Spleen (tissue), 11 donors: Measurements from ENCODE around the gene NRXN3. TPM values are rescaled to one million over a fixed set of nuclear protein-coding genes. Genes with fewer than 3 reads are reported as not detected.

Experiments
- DNase-seq: peaks from one replicate; pipeline ENCODE4 v3.0.0-alpha.2; 2020
- H3K27ac ChIP-seq, 8 donors: fragments of 200-600 bp; sonication (generic) in 7 of 8; 1 replicate in 4 of 8; 2 replicates in 4 of 8; pipeline versions ENCODE4 v1.5.0 to v1.8.0; 2016 to 2021; ENCODE audit warnings: inconsistent platforms in 4 of 8, mild to moderate bottlenecking in 4 of 8, moderate library complexity in 1 of 8
- H3K27me3 ChIP-seq, 7 donors: fragments of 200-600 bp; sonication (generic) in 6 of 7; replicated peaks in 1 of 7; 1 replicate in 4 of 7; 2 replicates in 3 of 7; pipeline versions ENCODE4 v1.5.0 to v1.8.0; 2016 to 2021; ENCODE audit warnings: inconsistent platforms in 3 of 7, mild to moderate bottlenecking in 1 of 7
- H3K36me3 ChIP-seq, 6 donors: fragments of 200-600 bp; sonication (generic) in 5 of 6; 1 replicate in 4 of 6; 2 replicates in 2 of 6; pipeline versions ENCODE4 v1.5.0 to v1.8.0; 2016 to 2021; ENCODE audit warnings: inconsistent platforms in 2 of 6
- H3K4me1 ChIP-seq, 6 donors: fragments of 200-600 bp; sonication (generic) in 5 of 6; 1 replicate in 3 of 6; 2 replicates in 3 of 6; pipeline versions ENCODE4 v1.5.0 to v1.8.0; 2016 to 2021; ENCODE audit warnings: inconsistent platforms in 3 of 6
- H3K4me3 ChIP-seq, 8 donors: fragments of 200-600 bp; sonication (generic) in 7 of 8; 1 replicate in 4 of 8; 2 replicates in 4 of 8; pipeline versions ENCODE4 v1.5.0 to v1.8.0; 2016 to 2021; ENCODE audit warnings: inconsistent platforms in 4 of 8, mild to moderate bottlenecking in 4 of 8, moderate library complexity in 2 of 8
- H3K9me3 ChIP-seq, 8 donors: fragments of 200-600 bp; sonication (generic) in 7 of 8; 1 replicate in 4 of 8; 2 replicates in 4 of 8; pipeline versions ENCODE4 v1.5.0 to v1.8.0; 2016 to 2021; ENCODE audit warnings: inconsistent platforms in 4 of 8
- POLR2A ChIP-seq, 3 donors: fragments of 450-650 bp; IDR thresholded peaks; one replicate each; pipeline ENCODE4 v1.5.1; 2017; ENCODE audit warnings: antibody characterized with exemption in 3 of 3, mild to moderate bottlenecking in 1 of 3
- POLR2AphosphoS5 ChIP-seq, 3 donors: sonication (generic); formaldehyde crosslinking; IDR thresholded peaks; one replicate each; pipeline ENCODE4 v1.5.1; 2017; ENCODE audit warnings: antibody characterized with exemption in 3 of 3
- WGBS, 5 donors: extraction: QIAGEN DNeasy Blood & Tissue Kit in 3 of 5; methylation state at CpG; one replicate each; pipeline versions ENCODE4 v1.1.5 to v1.1.7; 2013 to 2018; 5-methylcytosine and 5-hydroxymethylcytosine counted together
- intact Hi-C: fragments of 100-400 bp; cut with DNase I; formaldehyde crosslinking; loops from one replicate; pipeline ENCODE4 v1.15.0; 2023; ENCODE audit warnings: low total_unique reads
- polyA plus RNA-seq, 3 donors: library from polyadenylated mRNA; stranded (reverse); fragments of 200-250 nt; gene quantifications; one replicate each; pipeline ENCODE4 v1.2.1, GENCODE V29; 2013
- total RNA-seq, 7 donors: library from RNA; depleted of rRNA in 3 of 7; stranded (reverse); fragments of >200 nt in 3 of 7; fragmentation: NEBNext Ultra II Directional in 4 of 7; extraction: Animal tissue kit (Norgen Biotek cat#: 25700) in 4 of 7; gene quantifications; one replicate each; pipeline versions ENCODE4 v1.1.0 to v1.2.1, GENCODE V29; 2016 to 2021
- TF ChIP-seq, protein P1 (sequence below), 11 experiments: fragments of 200-600 bp in 7 of 11; fragments of 450-650 bp in 4 of 11; sonication (generic) in 4 of 11; IDR thresholded peaks in 8 of 11; conservative IDR thresholded peaks in 3 of 11; 1 replicate in 7 of 11; 2 replicates in 4 of 11; pipeline versions ENCODE4 v1.4.0 to v1.8.0; 2016 to 2021; ENCODE audit warnings: antibody characterized with exemption in 11 of 11, inconsistent platforms in 4 of 11, mild to moderate bottlenecking in 1 of 11
- donor health status: healthy with polysubstance abuse.
- donor health status: DM: no; HTN: no; CAD: no; lungs with moderate emphysema.
- donor health status: DM: no; HTN: no; CAD: no.
- donor health status: Bipolar disorder and iron deficiency.
- donor health status: healthy.
- donor health status: DM: no; HTN: no; CAD: no.
- donor health status: DM: yes; HTN: yes; CAD: no.

The NRXN3 gene
- total and polyA plus RNA-seq, 10 donors, result 0.21 to 11.5 (median 1.6) TPM

DNA sequence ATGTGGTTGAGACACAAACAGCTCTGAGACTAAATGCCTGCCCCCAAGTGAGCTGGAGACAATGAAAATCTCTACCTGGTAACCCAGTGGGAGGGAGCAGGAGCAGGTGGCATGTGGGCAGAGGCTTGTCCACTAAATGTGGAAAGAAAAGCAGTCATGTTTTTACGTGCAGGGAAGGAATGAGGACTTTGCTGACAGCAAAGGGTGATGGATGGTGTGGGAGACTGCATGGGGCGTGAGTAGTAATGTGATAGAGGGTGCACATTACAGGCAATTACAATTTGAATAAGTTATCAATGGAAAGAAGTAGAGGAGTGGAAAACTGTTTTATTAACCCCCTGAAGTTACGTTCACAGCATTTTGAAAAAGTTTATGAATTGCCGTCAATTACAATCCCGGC is 176.6 kb downstream of the NRXN3 start:
- no peak overlapping the region for H3K27ac ChIP-seq
- TF ChIP-seq POLR2A (IDR thresholded peaks at IDR 0.05), result no peak
- H3K36me3 ChIP-seq, result no peaks in the 10 kb centered on the region
- no peak for DNase-seq
- H3K27me3 ChIP-seq, result peaks cover 0 to 2% (median 0%) of the 10 kb centered on the region in 7 donors
- no peaks in the 10 kb centered on the region for H3K4me1 ChIP-seq
- no peaks in the 10 kb centered on the region for H3K9me3 ChIP-seq
- intact Hi-C loops, result no loop called here
- no peak overlapping the region for H3K4me3 ChIP-seq
- 65 to 81% (median 77%) methylated on average over 5 of the region's 5 CpGs for WGBS, 5 donors

DNA sequence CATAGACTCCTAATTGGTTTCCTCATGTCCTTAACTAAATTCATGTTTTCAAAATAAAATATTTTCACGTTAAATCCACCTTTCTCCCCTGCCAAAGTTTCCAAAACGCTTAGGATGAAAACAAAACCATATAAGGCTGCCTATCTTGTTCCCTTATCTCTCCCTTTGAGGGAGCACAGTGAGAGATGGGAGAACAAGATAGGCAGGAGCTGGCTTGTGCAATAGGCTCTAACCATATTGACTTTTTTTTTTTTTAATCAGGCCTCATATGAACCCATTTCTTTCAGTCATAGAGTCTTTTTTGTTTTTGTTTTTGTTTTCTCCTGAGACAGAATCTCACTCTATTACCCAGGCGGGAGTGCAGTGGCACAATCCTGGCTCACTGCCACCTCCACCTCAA is 184.9 kb downstream of the NRXN3 start:
- no peak overlapping the region for H3K4me3 ChIP-seq
- peaks cover 0 to 5% (median 0%) of the 10 kb centered on the region in 7 donors for H3K27me3 ChIP-seq
- H3K4me1 ChIP-seq, result no peaks in the 10 kb centered on the region
- intact Hi-C loops, result no loop called here
- no peaks in the 10 kb centered on the region for H3K9me3 ChIP-seq
- H3K36me3 ChIP-seq, result no peaks in the 10 kb centered on the region
- H3K27ac ChIP-seq, result no peak overlapping the region
- TF ChIP-seq POLR2AphosphoS5 (IDR thresholded peaks at IDR 0.05) (no peak), POLR2A (IDR thresholded peaks at IDR 0.05) (no peak)
- TF ChIP-seq, protein P1, sequence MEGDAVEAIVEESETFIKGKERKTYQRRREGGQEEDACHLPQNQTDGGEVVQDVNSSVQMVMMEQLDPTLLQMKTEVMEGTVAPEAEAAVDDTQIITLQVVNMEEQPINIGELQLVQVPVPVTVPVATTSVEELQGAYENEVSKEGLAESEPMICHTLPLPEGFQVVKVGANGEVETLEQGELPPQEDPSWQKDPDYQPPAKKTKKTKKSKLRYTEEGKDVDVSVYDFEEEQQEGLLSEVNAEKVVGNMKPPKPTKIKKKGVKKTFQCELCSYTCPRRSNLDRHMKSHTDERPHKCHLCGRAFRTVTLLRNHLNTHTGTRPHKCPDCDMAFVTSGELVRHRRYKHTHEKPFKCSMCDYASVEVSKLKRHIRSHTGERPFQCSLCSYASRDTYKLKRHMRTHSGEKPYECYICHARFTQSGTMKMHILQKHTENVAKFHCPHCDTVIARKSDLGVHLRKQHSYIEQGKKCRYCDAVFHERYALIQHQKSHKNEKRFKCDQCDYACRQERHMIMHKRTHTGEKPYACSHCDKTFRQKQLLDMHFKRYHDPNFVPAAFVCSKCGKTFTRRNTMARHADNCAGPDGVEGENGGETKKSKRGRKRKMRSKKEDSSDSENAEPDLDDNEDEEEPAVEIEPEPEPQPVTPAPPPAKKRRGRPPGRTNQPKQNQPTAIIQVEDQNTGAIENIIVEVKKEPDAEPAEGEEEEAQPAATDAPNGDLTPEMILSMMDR (IDR thresholded peaks at IDR 0.05 in 8 of 11, conservative IDR thresholded peaks at IDR 0.05 in 3 of 11), result no peak
- no peak for DNase-seq
- WGBS, 5 donors, result 72 to 80% (median 74%) methylated on average over 3 of the region's 3 CpGs

DNA sequence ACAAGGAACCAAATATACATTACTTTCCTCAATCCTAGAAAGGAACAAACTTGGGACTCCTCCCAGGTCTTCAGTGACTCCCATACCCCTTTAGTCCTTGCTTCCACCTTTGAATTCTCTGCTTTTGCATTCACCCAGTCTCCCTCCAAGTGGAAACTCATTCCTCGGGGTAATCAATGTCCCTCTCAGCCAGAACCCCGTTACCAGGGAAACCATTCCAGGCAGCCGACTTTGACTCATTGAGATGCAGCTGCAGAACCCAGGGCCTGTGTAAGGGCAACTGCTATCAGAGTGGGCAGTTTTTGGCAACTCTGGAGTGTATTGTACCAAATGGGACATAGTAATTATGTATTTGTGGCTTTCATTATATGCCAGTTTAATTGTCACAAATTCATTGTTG is 186.2 kb downstream of the NRXN3 start:
- Histone ChIP-seq H3K36me3 (no peaks in the 10 kb centered on the region), H3K4me1 (no peaks in the 10 kb centered on the region), H3K9me3 (no peaks in the 10 kb centered on the region), H3K27me3 (peaks cover 0 to 5% (median 0%) of the 10 kb centered on the region in 7 donors), H3K4me3 (no peak overlapping the region), H3K27ac (no peak overlapping the region)
- TF ChIP-seq, protein P1 (IDR thresholded peaks at IDR 0.05 in 8 of 11, conservative IDR thresholded peaks at IDR 0.05 in 3 of 11), result no peak
- no peak for TF ChIP-seq POLR2AphosphoS5 (IDR thresholded peaks at IDR 0.05)
- no peak for TF ChIP-seq POLR2A (IDR thresholded peaks at IDR 0.05)
- DNase-seq, result no peak
- 27 to 49% (median 45%) methylated on average over 3 of the region's 3 CpGs for WGBS, 5 donors
- intact Hi-C loops, result no loop called here

DNA sequence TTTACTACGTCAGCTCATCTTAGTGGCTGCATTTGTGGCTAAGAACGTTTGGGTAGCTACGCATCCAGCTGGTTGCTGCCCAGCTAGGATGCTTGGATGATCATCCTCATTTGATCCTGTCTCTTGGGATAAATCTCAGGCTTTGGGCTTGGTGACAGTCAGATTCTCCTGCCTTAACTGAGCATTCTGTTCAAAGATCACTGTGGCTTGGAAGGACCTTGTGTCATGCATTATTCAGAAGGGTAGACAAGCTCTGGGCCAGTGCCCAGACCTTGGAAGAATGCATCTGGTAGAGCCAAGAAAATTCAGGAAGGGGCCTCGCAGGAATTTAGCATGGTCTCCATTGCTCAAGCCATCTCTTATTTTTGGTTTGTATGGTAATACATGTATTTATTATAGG is 188.4 kb downstream of the NRXN3 start:
- Histone ChIP-seq H3K4me1 (no peaks in the 10 kb centered on the region), H3K4me3 (no peak overlapping the region), H3K9me3 (no peaks in the 10 kb centered on the region), H3K36me3 (no peaks in the 10 kb centered on the region), H3K27ac (no peak overlapping the region), H3K27me3 (peaks cover 0 to 5% (median 0%) of the 10 kb centered on the region in 7 donors)
- 80 to 91% (median 81%) methylated on average over 4 of the region's 4 CpGs for WGBS, 5 donors
- intact Hi-C loops, result no loop called here
- TF ChIP-seq, protein P1 (IDR thresholded peaks at IDR 0.05 in 8 of 11, conservative IDR thresholded peaks at IDR 0.05 in 3 of 11), result no peak
- no peak for TF ChIP-seq POLR2AphosphoS5 (IDR thresholded peaks at IDR 0.05)
- TF ChIP-seq POLR2A (IDR thresholded peaks at IDR 0.05), result no peak
- DNase-seq, result no peak

DNA sequence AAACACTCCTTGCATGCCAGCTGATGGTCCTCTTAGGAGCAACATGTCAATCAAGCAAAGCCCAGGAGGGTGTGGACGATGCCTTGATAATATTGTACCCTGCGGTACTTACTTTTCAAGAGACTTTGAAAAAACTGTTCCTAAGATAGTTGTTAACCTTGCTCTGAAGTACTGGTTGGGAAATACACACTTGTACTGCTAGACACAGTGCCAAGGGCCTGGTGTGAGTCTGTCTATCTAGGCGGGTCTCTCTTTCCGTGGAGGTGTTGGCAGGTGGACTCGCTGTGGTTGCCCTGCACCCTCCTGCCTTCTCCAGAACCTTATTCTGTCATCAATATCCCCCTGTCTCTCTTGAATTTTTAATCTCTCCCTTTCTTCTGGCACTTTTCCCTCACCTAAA is 189.4 kb downstream of the NRXN3 start:
- no peak overlapping the region for H3K4me3 ChIP-seq
- H3K27me3 ChIP-seq, result peaks cover 0 to 5% (median 0%) of the 10 kb centered on the region in 7 donors
- H3K9me3 ChIP-seq, result no peaks in the 10 kb centered on the region
- no peak for TF ChIP-seq POLR2AphosphoS5 (IDR thresholded peaks at IDR 0.05)
- TF ChIP-seq, protein P1 (IDR thresholded peaks at IDR 0.05 in 8 of 11, conservative IDR thresholded peaks at IDR 0.05 in 3 of 11), result no peak
- no peak for TF ChIP-seq POLR2A (IDR thresholded peaks at IDR 0.05)
- 85 to 88% (median 86%) methylated on average over 5 of the region's 5 CpGs for WGBS, 5 donors
- no peak for DNase-seq
- no peaks in the 10 kb centered on the region for H3K4me1 ChIP-seq
- intact Hi-C loops, result no loop called here
- no peaks in the 10 kb centered on the region for H3K36me3 ChIP-seq
- no peak overlapping the region for H3K27ac ChIP-seq
